Suprapubic skin (tissue), 4 donors: ENCODE measurements around the gene PPP4C.

ENCODE experiments used
- CTCF ChIP-seq, 2 donors: fragments of 200-600 bp in 1 of 2; fragments of 450-650 bp in 1 of 2; sonication (generic) in 1 of 2; IDR thresholded peaks; one replicate each; pipeline ENCODE4 v1.5.1; 2016 to 2019; ENCODE audit warnings: antibody characterized with exemption in 2 of 2, mild to moderate bottlenecking in 1 of 2, moderate library complexity in 1 of 2
- EP300 ChIP-seq: sonication (generic); formaldehyde crosslinking; IDR thresholded peaks from one replicate; pipeline ENCODE4 v1.6.1; 2017; ENCODE audit warnings: antibody characterized with exemption
- POLR2A ChIP-seq, 2 donors: fragments of 450-650 bp; IDR thresholded peaks; one replicate each; pipeline ENCODE4 v1.6.1; 2017; ENCODE audit warnings: antibody characterized with exemption in 2 of 2, mild to moderate bottlenecking in 2 of 2, moderate library complexity in 2 of 2
- POLR2AphosphoS5 ChIP-seq, 3 donors: sonication (generic); formaldehyde crosslinking; IDR thresholded peaks; one replicate each; pipeline ENCODE4 v1.6.1; 2017; ENCODE audit warnings: antibody characterized with exemption in 3 of 3

DNA sequence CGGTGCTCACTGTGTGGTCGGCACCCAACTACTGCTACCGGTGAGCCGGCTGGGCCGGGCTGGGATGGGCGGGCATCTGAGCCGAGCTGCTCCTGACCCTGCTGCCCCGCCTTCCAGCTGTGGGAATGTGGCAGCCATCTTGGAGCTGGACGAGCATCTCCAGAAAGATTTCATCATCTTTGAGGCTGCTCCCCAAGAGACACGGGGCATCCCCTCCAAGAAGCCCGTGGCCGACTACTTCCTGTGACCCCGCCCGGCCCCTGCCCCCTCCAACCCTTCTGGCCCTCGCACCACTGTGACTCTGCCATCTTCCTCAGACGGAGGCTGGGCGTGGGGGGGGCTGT is 9.0 kb downstream of the PPP4C start:
- TF ChIP-seq CTCF (IDR thresholded peaks at IDR 0.05) (no peak), POLR2A (IDR thresholded peaks at IDR 0.05) (no peak), POLR2AphosphoS5 (IDR thresholded peaks at IDR 0.05) (no peak), EP300 (no peak)
